IPS-18a (cell line): ENCODE data around the gene DIO1.

Experiments
- H3K27ac ChIP-seq: one replicate; pipeline ENCODE4 v1.5.1; 2013; ENCODE audit warnings: low read length
- H3K27me3 ChIP-seq: one replicate; pipeline ENCODE4 v1.6.1; 2013; ENCODE audit warnings: mild to moderate bottlenecking, low read length; ENCODE audit not compliant: control insufficient read depth, insufficient read depth
- H3K36me3 ChIP-seq: one replicate; pipeline ENCODE4 v1.6.1; 2013; ENCODE audit warnings: low read depth, low read length; ENCODE audit not compliant: control insufficient read depth
- H3K4me1 ChIP-seq: one replicate; pipeline ENCODE4 v1.6.1; 2013; ENCODE audit warnings: low read depth, low read length; ENCODE audit not compliant: control insufficient read depth
- H3K4me3 ChIP-seq: one replicate; pipeline ENCODE4 v1.5.1; 2013; ENCODE audit warnings: low read length
- H3K9ac ChIP-seq: one replicate; pipeline ENCODE4 v1.6.1; 2013; ENCODE audit warnings: mild to moderate bottlenecking, low read length, moderate library complexity
- H3K9me3 ChIP-seq: one replicate; pipeline ENCODE4 v1.6.1; 2013; ENCODE audit warnings: low read depth, low read length; ENCODE audit not compliant: control insufficient read depth

Gene DIO1

GRCh38 chr1:53944469-53945182 is 50.6 kb downstream of the DIO1 start:
- no peaks in the 10 kb centered on the region for H3K9me3 ChIP-seq
- peaks cover 12% of the 10 kb centered on the region for H3K4me1 ChIP-seq
- no peaks in the 10 kb centered on the region for H3K27me3 ChIP-seq
- H3K4me3 ChIP-seq: peak overlapping the region; percentile 84
- H3K36me3 ChIP-seq: no peaks in the 10 kb centered on the region
- H3K9ac ChIP-seq: peak overlapping the region; percentile 45
- no peak overlapping the region for H3K27ac ChIP-seq

GRCh38 chr1:53945183-53945432 is 51.1 kb downstream of the DIO1 start:
- Histone ChIP-seq H3K9me3 (no peaks in the 10 kb centered on the region), H3K36me3 (no peaks in the 10 kb centered on the region), H3K4me3 (peak overlapping the region; percentile 84), H3K4me1 (peaks cover 12% of the 10 kb centered on the region), H3K9ac (peak overlapping the region; percentile 45), H3K27me3 (no peaks in the 10 kb centered on the region), H3K27ac (no peak overlapping the region)

GRCh38 chr1:53945433-53946251 is 51.7 kb downstream of the DIO1 start, which contains the start of gene IFT25:
Gene IFT25, minus strand, starts transcription at chr1:53945699. Its CDS starts 5,617 bp downstream, at chr1:53940082.
- Histone ChIP-seq H3K9ac (peak within 1 kb of the TSS; percentile 45), H3K36me3 (no peaks in the 10 kb centered on the region), H3K27ac (no peak within 1 kb of the TSS), H3K9me3 (no peaks in the 10 kb centered on the region), H3K27me3 (no peaks in the 10 kb centered on the region), H3K4me1 (peaks cover 12% of the 10 kb centered on the region), H3K4me3 (peak within 1 kb of the TSS; percentile 84)

GRCh38 chr1:53946252-53947171 is 52.5 kb downstream of the DIO1 start, which contains the start of gene LRRC42:
Gene LRRC42, plus strand, starts transcription at chr1:53946350. Its CDS starts 5,650 bp downstream, at chr1:53952000.
- H3K9me3 ChIP-seq: no peaks in the 10 kb centered on the region
- H3K36me3 ChIP-seq: no peaks in the 10 kb centered on the region
- H3K4me3 ChIP-seq: peak within 1 kb of the TSS; percentile 84
- peak within 1 kb of the TSS; percentile 45 for H3K9ac ChIP-seq
- no peak within 1 kb of the TSS for H3K27ac ChIP-seq
- no peaks in the 10 kb centered on the region for H3K27me3 ChIP-seq
- H3K4me1 ChIP-seq: peaks cover 17% of the 10 kb centered on the region

- H3K9me3 ChIP-seq: no peaks in the 10 kb centered on the region
- H3K9ac ChIP-seq: peak overlapping the region; percentile 45
- peak overlapping the region; percentile 72 for H3K4me3 ChIP-seq
- H3K27me3 ChIP-seq: no peaks in the 10 kb centered on the region
- H3K36me3 ChIP-seq: peaks cover 6% of the 10 kb centered on the region
- no peak overlapping the region for H3K27ac ChIP-seq
- peaks cover 16% of the 10 kb centered on the region for H3K4me1 ChIP-seq
These were observed 53.4 kb downstream of the DIO1 start for GRCh38 chr1:53947172-53947907.

GRCh38 chr1:53948291-53948690 is 54.3 kb downstream of the DIO1 start:
- Histone ChIP-seq H3K4me3 (no peak overlapping the region), H3K9ac (no peak overlapping the region), H3K9me3 (no peaks in the 10 kb centered on the region), H3K4me1 (peaks cover 9% of the 10 kb centered on the region), H3K36me3 (peaks cover 15% of the 10 kb centered on the region), H3K27ac (no peak overlapping the region), H3K27me3 (no peaks in the 10 kb centered on the region)

GRCh38 chr1:53949023-53949990 is 55.3 kb downstream of the DIO1 start:
- H3K4me3 ChIP-seq: no peak overlapping the region
- H3K27ac ChIP-seq: no peak overlapping the region
- no peaks in the 10 kb centered on the region for H3K9me3 ChIP-seq
- no peaks in the 10 kb centered on the region for H3K27me3 ChIP-seq
- peaks cover 9% of the 10 kb centered on the region for H3K4me1 ChIP-seq
- H3K9ac ChIP-seq: no peak overlapping the region
- peaks cover 17% of the 10 kb centered on the region for H3K36me3 ChIP-seq

- no peaks in the 10 kb centered on the region for H3K9me3 ChIP-seq
- H3K4me3 ChIP-seq: no peak overlapping the region
- no peaks in the 10 kb centered on the region for H3K27me3 ChIP-seq
- H3K9ac ChIP-seq: no peak overlapping the region
- peaks cover 22% of the 10 kb centered on the region for H3K36me3 ChIP-seq
- H3K27ac ChIP-seq: no peak overlapping the region
- H3K4me1 ChIP-seq: peaks cover 4% of the 10 kb centered on the region
These were observed 57.7 kb downstream of the DIO1 start for GRCh38 chr1:53951697-53952096.

GRCh38 chr1:53954128-53954527 is 60.1 kb downstream of the DIO1 start:
- H3K27ac ChIP-seq: no peak overlapping the region
- H3K4me3 ChIP-seq: no peak overlapping the region
- peaks cover 36% of the 10 kb centered on the region for H3K36me3 ChIP-seq
- peaks cover 17% of the 10 kb centered on the region for H3K4me1 ChIP-seq
- no peaks in the 10 kb centered on the region for H3K27me3 ChIP-seq
- no peaks in the 10 kb centered on the region for H3K9me3 ChIP-seq
- H3K9ac ChIP-seq: no peak overlapping the region
